GM12872 (cell line): ENCODE measurements around the gene NBPF20.

Experiments used
- TF ChIP-seq, protein P1 (sequence below): IDR thresholded peaks from 3 replicates; pipeline ENCODE4 v1.5.1; 2011; ENCODE audit warnings: low read depth, mild to moderate bottlenecking, low read length, moderate library complexity; ENCODE audit not compliant: insufficient read depth

NBPF20 gene, protein sequence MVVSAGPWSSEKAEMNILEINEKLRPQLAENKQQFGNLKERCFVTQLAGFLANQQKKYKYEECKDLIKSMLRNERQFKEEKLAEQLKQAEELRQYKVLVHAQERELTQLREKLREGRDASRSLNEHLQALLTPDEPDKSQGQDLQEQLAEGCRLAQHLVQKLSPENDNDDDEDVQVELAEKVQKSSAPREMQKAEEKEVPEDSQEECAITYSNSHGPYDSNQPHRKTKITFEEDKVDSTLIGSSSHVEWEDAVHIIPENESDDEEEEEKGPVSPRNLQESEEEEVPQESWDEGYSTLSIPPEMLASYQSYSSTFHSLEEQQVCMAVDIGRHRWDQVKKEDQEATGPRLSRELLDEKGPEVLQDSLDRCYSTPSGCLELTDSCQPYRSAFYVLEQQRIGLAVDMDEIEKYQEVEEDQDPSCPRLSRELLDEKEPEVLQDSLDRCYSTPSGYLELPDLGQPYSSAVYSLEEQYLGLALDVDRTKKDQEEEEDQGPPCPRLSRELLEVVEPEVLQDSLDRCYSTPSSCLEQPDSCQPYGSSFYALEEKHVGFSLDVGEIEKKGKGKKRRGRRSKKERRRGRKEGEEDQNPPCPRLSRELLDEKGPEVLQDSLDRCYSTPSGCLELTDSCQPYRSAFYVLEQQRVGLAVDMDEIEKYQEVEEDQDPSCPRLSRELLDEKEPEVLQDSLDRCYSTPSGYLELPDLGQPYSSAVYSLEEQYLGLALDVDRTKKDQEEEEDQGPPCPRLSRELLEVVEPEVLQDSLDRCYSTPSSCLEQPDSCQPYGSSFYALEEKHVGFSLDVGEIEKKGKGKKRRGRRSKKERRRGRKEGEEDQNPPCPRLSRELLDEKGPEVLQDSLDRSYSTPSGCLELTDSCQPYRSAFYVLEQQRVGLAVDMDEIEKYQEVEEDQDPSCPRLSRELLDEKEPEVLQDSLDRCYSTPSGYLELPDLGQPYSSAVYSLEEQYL (N-terminal part only)

DNA sequence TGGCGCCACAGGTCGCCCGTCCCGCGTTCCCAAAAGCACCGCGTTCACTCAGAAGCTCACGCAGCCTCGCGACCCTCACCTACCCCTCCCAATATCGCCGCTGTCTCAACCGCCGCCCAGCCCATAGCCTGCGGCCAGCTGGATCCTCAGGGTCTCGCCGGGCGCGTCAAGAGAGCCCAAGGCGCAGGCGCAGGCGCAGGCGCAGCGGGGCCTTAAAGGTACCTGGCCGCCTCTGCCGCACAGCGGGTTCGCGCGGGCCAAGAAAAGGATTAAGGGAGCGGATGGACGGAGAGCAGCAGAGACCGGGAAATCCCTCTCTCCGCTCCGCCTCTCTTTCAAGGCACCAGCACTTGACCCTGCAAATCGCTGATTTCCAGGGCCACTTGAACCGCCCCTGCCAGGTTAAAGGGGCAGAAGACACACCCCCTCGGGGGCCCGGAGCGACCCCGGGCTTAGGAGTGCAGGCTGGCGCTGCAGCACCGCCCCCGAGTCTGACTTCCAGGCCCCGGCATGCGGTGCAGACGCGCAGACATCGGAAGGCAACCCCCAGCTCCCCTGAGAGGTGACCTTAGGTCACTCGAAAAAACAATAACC, at the start of gene NBPF20:
TSS of gene NBPF20 (minus strand) at position 168 of the 594 bp plus-strand sequence. CDS start 20,331 bp downstream, outside the sequence.
- TF ChIP-seq, protein P1, sequence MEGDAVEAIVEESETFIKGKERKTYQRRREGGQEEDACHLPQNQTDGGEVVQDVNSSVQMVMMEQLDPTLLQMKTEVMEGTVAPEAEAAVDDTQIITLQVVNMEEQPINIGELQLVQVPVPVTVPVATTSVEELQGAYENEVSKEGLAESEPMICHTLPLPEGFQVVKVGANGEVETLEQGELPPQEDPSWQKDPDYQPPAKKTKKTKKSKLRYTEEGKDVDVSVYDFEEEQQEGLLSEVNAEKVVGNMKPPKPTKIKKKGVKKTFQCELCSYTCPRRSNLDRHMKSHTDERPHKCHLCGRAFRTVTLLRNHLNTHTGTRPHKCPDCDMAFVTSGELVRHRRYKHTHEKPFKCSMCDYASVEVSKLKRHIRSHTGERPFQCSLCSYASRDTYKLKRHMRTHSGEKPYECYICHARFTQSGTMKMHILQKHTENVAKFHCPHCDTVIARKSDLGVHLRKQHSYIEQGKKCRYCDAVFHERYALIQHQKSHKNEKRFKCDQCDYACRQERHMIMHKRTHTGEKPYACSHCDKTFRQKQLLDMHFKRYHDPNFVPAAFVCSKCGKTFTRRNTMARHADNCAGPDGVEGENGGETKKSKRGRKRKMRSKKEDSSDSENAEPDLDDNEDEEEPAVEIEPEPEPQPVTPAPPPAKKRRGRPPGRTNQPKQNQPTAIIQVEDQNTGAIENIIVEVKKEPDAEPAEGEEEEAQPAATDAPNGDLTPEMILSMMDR, result no peak
